H1 (cell line): ENCODE measurements around the gene HTRA2.

ENCODE experiments used
- ATF3 ChIP-seq: IDR thresholded peaks from 2 replicates; pipeline ENCODE4 v1.6.1; 2011; ENCODE audit warnings: low read depth, mild to moderate bottlenecking, low read length; ENCODE audit not compliant: insufficient read depth
- CHD1 ChIP-seq: IDR thresholded peaks from 2 replicates; pipeline ENCODE4 v1.6.1; 2012; ENCODE audit warnings: low read depth, low read length, improper control_type of control experiment
- RAD21 ChIP-seq, 2 experiments: IDR thresholded peaks in 1 of 2; conservative IDR thresholded peaks in 1 of 2; 2 replicates each; pipeline ENCODE4 v1.6.1; 2011; ENCODE audit warnings: low read depth in 2 of 2, low read length in 2 of 2, improper control_type of control experiment in 1 of 2, inconsistent platforms in 1 of 2, mild to moderate bottlenecking in 1 of 2, moderate library complexity in 1 of 2
- RNF2 ChIP-seq: fragments of 200-900, 300-1000 bp; sonication (generic); IDR thresholded peaks from 2 replicates; pipeline ENCODE4 v1.7.1; 2016; ENCODE audit warnings: borderline replicate concordance, low read depth, mild to moderate bottlenecking, antibody characterized with exemption, low read length; ENCODE audit not compliant: poor library complexity, severe bottlenecking; ENCODE audit errors: missing control alignments
- SIX5 ChIP-seq: IDR thresholded peaks from 2 replicates; pipeline ENCODE4 v1.6.1; 2011; ENCODE audit warnings: mild to moderate bottlenecking, low read depth, low read length
- SUZ12 ChIP-seq: fragments of 200-600 bp; sonication (generic); IDR thresholded peaks from 2 replicates; pipeline ENCODE4 v1.6.1; 2012; ENCODE audit warnings: mild to moderate bottlenecking, inconsistent platforms, low read length, moderate library complexity, mixed read lengths

- TF ChIP-seq CHD1 (no peak), ATF3 (no peak), RAD21 (IDR thresholded peaks at IDR 0.05 in 1 of 2, conservative IDR thresholded peaks at IDR 0.05 in 1 of 2; ENCODE audit: low read depth in 2 of 2, low read length in 2 of 2) (no peak), SUZ12 (no peak), SIX5 (no peak), RNF2 (no peak)
Observed at GRCh38 chr2:74567881-74568280, 38.1 kb downstream of the HTRA2 start.
